HCT116 (cell line): ENCODE data around the gene AGBL3.

Experiments
- CEBPB ChIP-seq: IDR thresholded peaks from 2 replicates; pipeline ENCODE4 v1.6.1; 2012; ENCODE audit warnings: low read depth
- EZH2phosphoT487 ChIP-seq: fragments of 200-600 bp; IDR thresholded peaks from 2 replicates; pipeline ENCODE4 v1.6.1; 2018; ENCODE audit warnings: antibody characterized with exemption, borderline replicate concordance
- JUND ChIP-seq: IDR thresholded peaks from 2 replicates; pipeline ENCODE4 v1.6.1; 2012
- POLR2AphosphoS5 ChIP-seq: IDR thresholded peaks from 2 replicates; pipeline ENCODE4 v1.6.1; 2011; ENCODE audit warnings: mild to moderate bottlenecking, low read depth, low read length, moderate library complexity
- RAD21 ChIP-seq: IDR thresholded peaks from 2 replicates; pipeline ENCODE4 v1.6.1; 2012; ENCODE audit warnings: low read depth, mild to moderate bottlenecking
- SRF ChIP-seq: IDR thresholded peaks from 2 replicates; pipeline ENCODE4 v1.6.1; 2012; ENCODE audit warnings: low read depth
- YY1 ChIP-seq: IDR thresholded peaks from 2 replicates; pipeline ENCODE4 v1.6.1; 2011; ENCODE audit warnings: low read length, low read depth, moderate library complexity, mild to moderate bottlenecking; ENCODE audit not compliant: insufficient replicate concordance; ENCODE audit errors: extremely low read depth
- ZFX ChIP-seq: fragments of 450-650 bp; IDR thresholded peaks from 2 replicates; pipeline ENCODE4 v1.6.1; 2017
- TF ChIP-seq, protein P1 (sequence below), 3 experiments: fragments of 200-600 bp in 1 of 3; sonication (generic) in 1 of 3; IDR thresholded peaks in 2 of 3; conservative IDR thresholded peaks in 1 of 3; 2 replicates each; pipeline ENCODE4 v1.5.1; 2012 to 2017; ENCODE audit warnings: low read depth in 2 of 3, low read length in 2 of 3, antibody characterized with exemption in 1 of 3, borderline replicate concordance in 1 of 3, control low read depth in 1 of 3, mild to moderate bottlenecking in 1 of 3, mixed read lengths in 1 of 3, mixed run types in 1 of 3, moderate library complexity in 1 of 3; ENCODE audit not compliant: insufficient read depth in 1 of 3
- TF ChIP-seq, protein P2 (sequence below): IDR thresholded peaks from 2 replicates; pipeline ENCODE4 v1.6.1; 2012; ENCODE audit warnings: low read depth
- TF ChIP-seq, protein P3 (sequence below): IDR thresholded peaks from 2 replicates; pipeline ENCODE4 v1.6.1; 2011; ENCODE audit warnings: mild to moderate bottlenecking, low read length, moderate library complexity; ENCODE audit not compliant: insufficient replicate concordance; ENCODE audit errors: extremely low read depth

GRCh38 chr7:134938141-134938540 lies 48.2 kb upstream of the AGBL3 start:
- TF ChIP-seq RAD21 = no peak
- TF ChIP-seq, protein P1, sequence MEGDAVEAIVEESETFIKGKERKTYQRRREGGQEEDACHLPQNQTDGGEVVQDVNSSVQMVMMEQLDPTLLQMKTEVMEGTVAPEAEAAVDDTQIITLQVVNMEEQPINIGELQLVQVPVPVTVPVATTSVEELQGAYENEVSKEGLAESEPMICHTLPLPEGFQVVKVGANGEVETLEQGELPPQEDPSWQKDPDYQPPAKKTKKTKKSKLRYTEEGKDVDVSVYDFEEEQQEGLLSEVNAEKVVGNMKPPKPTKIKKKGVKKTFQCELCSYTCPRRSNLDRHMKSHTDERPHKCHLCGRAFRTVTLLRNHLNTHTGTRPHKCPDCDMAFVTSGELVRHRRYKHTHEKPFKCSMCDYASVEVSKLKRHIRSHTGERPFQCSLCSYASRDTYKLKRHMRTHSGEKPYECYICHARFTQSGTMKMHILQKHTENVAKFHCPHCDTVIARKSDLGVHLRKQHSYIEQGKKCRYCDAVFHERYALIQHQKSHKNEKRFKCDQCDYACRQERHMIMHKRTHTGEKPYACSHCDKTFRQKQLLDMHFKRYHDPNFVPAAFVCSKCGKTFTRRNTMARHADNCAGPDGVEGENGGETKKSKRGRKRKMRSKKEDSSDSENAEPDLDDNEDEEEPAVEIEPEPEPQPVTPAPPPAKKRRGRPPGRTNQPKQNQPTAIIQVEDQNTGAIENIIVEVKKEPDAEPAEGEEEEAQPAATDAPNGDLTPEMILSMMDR (IDR thresholded peaks at IDR 0.05 in 2 of 3, conservative IDR thresholded peaks at IDR 0.05 in 1 of 3; ENCODE audit: borderline replicate concordance in 1 of 3, insufficient read depth in 1 of 3, low read depth in 2 of 3, low read length in 2 of 3) = no peak
- no peak for TF ChIP-seq SRF
- no peak for TF ChIP-seq POLR2AphosphoS5
- TF ChIP-seq CEBPB = no peak
- TF ChIP-seq, protein P2, sequence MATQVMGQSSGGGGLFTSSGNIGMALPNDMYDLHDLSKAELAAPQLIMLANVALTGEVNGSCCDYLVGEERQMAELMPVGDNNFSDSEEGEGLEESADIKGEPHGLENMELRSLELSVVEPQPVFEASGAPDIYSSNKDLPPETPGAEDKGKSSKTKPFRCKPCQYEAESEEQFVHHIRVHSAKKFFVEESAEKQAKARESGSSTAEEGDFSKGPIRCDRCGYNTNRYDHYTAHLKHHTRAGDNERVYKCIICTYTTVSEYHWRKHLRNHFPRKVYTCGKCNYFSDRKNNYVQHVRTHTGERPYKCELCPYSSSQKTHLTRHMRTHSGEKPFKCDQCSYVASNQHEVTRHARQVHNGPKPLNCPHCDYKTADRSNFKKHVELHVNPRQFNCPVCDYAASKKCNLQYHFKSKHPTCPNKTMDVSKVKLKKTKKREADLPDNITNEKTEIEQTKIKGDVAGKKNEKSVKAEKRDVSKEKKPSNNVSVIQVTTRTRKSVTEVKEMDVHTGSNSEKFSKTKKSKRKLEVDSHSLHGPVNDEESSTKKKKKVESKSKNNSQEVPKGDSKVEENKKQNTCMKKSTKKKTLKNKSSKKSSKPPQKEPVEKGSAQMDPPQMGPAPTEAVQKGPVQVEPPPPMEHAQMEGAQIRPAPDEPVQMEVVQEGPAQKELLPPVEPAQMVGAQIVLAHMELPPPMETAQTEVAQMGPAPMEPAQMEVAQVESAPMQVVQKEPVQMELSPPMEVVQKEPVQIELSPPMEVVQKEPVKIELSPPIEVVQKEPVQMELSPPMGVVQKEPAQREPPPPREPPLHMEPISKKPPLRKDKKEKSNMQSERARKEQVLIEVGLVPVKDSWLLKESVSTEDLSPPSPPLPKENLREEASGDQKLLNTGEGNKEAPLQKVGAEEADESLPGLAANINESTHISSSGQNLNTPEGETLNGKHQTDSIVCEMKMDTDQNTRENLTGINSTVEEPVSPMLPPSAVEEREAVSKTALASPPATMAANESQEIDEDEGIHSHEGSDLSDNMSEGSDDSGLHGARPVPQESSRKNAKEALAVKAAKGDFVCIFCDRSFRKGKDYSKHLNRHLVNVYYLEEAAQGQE = no peak
- TF ChIP-seq EZH2phosphoT487 = no peak
- TF ChIP-seq, protein P3, sequence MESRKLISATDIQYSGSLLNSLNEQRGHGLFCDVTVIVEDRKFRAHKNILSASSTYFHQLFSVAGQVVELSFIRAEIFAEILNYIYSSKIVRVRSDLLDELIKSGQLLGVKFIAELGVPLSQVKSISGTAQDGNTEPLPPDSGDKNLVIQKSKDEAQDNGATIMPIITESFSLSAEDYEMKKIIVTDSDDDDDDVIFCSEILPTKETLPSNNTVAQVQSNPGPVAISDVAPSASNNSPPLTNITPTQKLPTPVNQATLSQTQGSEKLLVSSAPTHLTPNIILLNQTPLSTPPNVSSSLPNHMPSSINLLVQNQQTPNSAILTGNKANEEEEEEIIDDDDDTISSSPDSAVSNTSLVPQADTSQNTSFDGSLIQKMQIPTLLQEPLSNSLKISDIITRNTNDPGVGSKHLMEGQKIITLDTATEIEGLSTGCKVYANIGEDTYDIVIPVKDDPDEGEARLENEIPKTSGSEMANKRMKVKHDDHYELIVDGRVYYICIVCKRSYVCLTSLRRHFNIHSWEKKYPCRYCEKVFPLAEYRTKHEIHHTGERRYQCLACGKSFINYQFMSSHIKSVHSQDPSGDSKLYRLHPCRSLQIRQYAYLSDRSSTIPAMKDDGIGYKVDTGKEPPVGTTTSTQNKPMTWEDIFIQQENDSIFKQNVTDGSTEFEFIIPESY = no peak
- TF ChIP-seq YY1 = no peak
- no peak for TF ChIP-seq ZFX
- no peak for TF ChIP-seq JUND
